ENCODE measurements around the gene TULP4.
A peak's percentile ranks its signal among the peaks of the same experiment; 100 is the strongest.
"Not testable (repeated sequence)": the region's sequence is repeated elsewhere in the genome, so short reads cannot be mapped to it uniquely, and the experiment has no call there.

The TULP4 gene

DNA sequence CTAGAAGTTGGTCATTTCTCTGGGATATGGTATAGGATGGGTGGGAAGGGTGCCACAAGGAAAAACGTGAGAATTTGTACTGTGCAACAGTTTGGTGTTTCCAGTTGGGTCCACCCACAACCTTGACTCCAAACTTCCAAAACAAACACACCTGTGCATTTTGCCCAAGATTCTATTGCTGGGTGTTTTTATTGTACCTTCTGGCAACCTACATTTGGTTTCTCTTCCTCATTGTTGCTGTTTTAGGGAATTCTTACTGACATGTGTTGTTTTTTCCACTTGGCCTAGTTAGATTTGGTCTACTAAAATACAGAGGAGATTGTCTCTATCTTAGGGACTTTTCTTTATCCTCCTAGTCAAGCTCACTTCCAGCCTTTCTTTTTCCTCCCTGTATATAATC lies 16.7 kb downstream of the TULP4 start:
- DNase-seq: peak in 1 of 14 donors; percentile 11

GRCh38 chr6:158329531-158329930 lies 17.3 kb downstream of the TULP4 start:
- DNase-seq: no peak

DNA sequence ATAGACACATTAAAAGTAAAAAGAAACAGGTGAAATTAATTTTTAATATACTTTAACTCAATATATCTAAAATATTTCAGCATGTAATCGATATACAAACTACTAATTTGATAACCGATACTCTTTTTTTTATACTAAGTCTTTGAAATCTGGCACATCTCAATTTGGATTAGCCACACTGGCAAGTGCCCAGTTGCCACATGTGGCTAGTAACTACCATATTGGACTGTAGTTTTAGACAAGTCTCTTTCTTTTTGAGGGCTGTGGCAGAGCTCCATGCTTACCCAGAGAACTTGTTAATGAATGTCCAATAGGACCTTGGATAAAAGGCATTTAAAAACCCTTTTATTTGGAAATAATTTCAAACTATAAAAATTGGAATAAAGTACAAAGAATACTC lies 17.8 kb downstream of the TULP4 start:
- DNase-seq: no peak

DNA sequence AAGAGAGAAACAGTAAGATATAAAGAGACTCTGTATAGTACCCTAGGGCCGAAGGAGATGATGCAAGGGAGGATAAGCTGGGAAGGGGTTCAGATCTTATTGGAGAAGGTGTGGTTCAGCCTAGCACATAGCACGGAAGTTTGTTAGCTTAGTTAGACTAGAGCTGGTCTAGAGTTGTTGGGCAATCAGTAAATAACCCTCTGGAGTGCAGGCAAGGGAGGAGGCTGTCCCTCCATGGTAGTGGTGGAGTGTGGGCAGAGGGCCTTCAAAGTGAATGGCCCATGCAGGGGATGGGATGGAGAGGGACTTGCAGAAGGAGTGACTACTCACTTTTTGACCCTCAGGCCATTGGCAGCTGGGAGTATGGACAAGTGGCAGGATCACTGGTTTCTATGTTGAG lies 20.0 kb downstream of the TULP4 start:
- no peak for DNase-seq

DNA sequence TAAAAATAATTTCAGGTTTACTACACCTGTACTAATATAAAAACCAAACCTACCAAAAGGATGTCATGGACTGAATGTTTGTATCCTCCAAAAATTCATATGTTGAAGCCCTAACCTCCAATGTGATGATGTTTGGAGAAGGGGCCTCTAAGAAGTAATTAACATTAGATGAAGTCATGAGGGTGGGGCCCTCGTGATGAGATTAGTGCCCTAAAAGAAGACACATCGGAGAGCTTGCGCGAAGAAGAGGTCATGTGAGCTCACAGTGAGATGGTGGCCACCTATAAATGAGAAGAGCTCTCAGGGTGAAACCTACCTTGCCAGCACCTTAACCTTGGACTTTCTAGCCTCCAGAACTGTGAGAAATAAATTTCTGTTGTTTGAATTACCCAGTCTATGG lies 20.8 kb downstream of the TULP4 start:
- DNase-seq: no peak

- no peak for DNase-seq
These were observed 22.3 kb downstream of the TULP4 start for GRCh38 chr6:158334534-158334933.

DNA sequence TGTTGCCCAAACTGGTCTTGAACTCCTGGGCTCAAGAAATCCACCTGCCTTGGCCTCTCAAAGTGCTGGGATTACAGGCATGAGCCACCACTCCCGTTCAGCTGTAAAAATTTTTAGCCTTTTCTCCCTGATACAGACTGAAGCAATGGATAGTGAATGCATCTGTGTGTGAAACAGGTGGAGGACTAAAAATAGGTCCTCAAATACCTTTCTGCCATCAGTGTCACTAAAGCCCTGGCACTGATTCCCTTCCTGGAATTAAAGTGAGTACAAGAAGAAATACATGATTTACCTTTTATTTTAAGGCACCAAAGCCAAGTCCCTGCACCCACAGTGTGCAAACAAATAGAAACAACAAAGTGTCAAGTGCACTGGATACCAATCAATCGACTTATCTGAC lies 25.1 kb downstream of the TULP4 start:
- DNase-seq: peak in 1 of 14 donors; percentile 90

DNA sequence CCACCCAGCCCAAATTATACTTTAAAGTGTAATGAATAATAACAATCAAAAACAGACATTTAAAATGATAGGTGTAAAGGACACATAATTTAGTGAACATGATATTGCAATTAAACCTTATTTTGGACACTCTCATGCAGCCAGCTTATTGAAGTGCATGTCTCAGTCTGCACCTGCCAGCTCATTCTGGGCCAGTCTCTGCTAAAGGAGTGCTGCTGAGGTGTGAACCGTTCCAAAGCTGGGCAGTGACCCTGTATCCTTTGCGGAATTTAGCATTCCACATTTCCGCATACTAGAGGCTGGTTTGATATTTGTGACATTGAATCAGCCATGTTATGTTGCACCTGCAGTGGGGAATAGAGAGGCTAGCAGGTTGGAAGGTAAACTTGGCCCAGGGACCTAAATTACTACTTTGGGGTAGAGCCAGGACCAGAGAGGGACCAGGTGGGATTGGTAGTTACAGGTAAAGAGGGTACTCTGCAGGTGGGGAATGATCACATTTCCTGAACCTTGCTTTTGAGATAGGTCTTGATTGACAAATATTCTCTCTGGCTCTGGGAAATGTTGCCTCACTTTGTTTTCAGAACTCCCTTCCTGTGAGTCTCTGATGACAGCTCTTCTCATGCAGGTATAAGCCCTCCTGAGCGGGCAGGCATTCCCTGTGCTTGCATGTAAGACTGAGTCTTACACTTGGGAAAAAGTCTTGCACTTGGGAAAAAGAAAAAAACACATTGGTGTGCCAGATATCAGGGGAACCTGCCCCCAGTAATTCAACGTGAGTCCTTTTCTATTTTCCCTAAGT lies 26.2 kb downstream of the TULP4 start:
- DNase-seq: peak in 1 of 14 donors; percentile 72

- not testable (repeated sequence) for DNase-seq
These were observed 26.9 kb downstream of the TULP4 start for GRCh38 chr6:158339197-158339596.

DNA sequence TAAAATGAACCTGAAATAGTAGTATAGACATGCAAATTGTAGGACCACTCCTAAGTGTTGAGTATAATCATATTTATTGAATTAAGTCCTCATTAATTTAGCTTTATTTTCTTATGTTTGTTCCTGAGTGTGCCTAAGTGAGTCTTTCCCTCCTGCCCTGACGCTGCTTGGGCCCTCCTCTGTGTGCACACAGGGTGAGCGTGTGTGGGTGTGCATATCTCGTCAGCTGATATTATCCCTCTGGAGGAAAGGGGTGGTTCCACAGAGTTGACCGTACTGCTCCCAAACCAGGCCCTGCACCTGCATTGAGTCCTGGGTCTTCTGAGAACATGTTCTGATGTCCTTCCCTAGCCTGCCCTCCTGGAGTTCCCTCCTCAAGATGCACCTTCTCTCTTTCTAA lies 28.0 kb downstream of the TULP4 start:
- no peak for DNase-seq

DNA sequence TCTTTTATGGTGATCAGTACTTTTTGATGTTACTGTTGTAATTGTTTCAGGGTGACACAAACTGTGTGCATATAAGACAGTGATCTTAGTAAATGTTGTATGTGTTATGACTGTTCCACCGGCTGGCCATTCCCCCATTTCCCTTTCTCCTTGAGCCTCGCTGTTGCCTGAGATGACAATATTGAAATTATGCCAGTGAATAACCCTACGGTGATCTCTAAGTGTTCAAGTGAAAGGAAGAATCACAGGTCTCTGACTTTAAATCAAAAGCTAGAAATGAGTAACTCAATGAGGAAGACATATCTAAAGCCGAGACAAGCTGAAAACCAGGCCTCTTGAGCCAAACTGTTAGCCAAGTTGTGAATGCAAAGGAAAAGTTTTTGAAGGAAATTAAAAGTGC lies 32.3 kb downstream of the TULP4 start:
- no peak for DNase-seq

DNA sequence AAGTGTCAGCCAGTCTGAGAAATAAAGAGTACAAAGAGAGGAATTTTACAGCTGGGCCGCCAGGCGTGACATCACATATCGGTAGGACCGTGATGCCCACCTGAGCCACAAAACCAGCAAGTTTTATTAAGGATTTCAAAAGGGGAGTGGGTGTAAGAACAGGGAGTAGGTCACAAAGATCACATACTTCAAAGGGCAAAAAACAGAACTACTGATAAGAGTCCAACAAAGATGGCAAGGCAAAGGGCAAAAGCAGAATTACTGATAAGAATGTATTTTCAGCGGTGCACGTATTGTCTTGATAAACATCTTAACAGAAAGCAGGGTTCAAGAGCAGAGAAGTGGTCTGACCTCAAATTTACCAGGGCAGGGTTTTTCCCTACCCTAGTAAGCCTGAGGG lies 33.2 kb downstream of the TULP4 start:
- not testable (repeated sequence) for DNase-seq

- no peak for DNase-seq
These were observed 35.1 kb downstream of the TULP4 start for GRCh38 chr6:158347335-158347734.

DNA sequence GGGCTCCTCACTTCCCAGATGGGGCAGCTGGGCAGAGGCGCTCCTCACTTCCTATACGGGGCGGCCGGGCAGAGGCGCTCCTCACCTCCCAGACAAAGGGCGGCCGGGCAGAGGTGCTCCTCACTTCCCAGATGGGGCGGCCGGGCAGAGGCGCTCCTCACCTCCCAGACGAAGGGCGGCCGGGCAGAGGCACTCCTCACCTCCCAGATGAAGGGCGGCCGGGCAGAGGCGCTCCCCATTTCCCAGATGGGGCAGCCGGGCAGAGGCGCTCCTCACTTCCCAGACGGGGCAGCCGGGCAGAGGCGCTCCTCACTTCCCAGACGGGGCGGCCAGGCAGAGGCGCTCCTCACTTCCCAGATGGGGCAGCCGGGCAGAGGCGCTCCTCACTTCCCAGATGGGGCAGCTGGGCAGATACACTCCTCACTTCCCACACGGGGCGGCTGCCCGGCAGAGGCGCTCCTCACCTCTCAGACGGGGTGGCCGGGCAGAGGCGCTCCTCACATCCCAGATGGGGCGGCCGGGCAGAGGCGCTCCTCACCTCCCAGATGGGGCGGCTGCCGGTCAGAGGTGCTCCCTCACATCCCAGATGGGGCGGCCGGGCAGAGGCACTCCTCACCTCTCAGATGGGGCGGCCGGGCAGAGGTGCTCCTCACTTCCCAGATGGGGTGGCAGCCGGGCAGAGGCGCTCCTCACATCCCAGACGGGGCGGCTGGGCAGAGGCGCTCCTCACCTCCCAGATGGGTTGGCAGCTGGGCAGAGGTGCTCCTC lies 36.7 kb downstream of the TULP4 start:
- not testable (repeated sequence) for DNase-seq

DNA sequence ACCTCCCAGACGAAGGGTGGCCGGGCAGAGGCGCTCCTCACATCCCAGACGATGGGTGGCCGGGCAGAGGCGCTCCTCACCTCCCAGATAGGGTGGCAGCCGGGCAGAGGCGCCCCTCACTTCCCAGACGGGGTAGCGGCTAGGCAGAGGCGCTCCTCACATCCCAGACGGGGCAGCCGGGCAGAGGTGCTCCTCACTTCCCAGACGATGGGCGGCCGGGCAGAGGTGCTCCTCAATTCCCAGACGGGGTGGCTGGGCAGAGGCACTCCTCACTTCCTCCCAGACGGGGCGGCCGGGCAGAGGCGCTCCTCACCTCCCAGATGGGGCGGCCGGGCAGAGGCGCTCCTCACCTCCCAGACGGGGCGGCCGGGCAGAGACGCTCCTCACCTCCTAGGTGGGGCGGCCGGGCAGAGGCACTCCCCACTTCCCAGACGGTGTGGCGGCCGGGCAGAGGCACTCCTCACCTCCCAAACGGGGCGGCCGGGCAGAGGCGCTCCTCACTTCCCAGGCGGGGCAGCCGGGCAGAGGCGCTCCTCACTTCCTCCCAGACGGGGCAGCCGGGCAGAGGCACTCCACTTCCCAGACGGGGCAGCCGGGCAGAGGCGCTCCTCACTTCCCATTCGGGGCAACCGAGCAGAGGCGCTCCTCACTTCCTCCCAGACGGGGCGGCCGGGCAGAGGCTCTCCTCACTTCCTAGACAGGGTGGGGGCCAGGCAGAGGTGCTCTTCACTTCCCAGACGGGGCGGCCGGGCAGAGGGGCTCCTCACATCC lies 37.4 kb downstream of the TULP4 start:
- DNase-seq: not testable (repeated sequence)

GRCh38 chr6:158350731-158351130 lies 38.5 kb downstream of the TULP4 start:
- DNase-seq: not testable (repeated sequence)

GRCh38 chr6:158353883-158354877 lies 41.9 kb downstream of the TULP4 start:
- peak in 1 of 14 donors; percentile 22 for DNase-seq

DNA sequence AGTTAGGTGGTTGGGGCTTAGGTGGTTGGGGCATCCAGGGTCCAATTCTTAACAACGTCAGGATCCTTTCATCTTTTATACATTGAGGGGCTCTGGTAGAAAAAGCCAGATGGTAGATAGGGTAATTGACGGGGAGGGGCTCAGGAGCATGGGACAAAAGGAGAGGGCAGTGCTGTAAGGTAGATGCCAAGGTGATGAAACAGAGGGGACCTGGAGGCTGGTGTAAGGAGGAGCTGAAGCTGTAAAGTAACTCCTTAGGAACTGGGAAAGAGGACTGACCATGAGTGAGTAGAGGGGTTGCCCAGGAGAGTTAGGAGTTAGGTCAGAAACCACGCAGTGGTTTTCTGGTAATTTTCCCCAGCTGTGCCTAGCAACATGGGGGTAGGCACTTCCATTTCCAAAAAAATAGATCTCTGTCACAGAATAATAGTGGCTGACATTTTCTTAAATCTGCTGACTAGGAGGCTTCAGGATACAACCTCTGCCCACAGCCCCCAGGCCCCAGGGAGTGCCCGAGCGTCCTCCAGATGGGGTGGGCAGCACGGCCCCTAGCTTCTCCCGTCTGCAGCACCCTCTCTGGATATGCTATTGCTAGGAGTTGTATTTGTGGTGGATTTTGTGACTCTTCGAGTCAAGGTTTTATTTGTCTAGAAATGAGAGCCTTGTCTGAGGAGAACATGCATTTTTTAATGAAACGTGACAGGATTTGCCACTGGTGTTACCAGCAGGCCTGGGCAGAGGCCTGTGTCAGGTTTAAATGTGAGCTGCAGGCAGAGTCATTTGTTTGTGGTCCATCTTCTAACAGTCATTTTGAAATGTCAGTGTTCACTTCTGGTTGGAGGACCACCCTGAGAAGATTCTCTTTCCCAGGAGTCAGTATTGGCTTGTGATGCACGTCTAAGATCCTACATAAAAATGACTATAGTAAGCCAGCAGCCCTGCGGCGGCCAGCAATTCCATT lies 44.6 kb downstream of the TULP4 start:
- DNase-seq: no peak

GRCh38 chr6:158357570-158358216 lies 45.4 kb downstream of the TULP4 start:
- no peak for DNase-seq

All from C1 segment of cervical spinal cord (tissue), 14 donors.